HepG2 (cell line): ENCODE results near the gene CAMTA1. TPM values are rescaled to one million over a fixed set of nuclear protein-coding genes. Genes with fewer than 3 reads are reported as not detected.

Experiments
- AFF4 ChIP-seq: sonication (generic); formaldehyde crosslinking; IDR thresholded peaks from 2 replicates; pipeline ENCODE4 v1.4.0; 2020; ENCODE audit warnings: missing genetic modification reagents
- CENPT ChIP-seq: sonication (generic); formaldehyde crosslinking; IDR thresholded peaks from 2 replicates; pipeline ENCODE4 v1.8.0; 2022; ENCODE audit warnings: low read depth, mild to moderate bottlenecking, moderate library complexity, missing genetic modification reagents
- CENPX ChIP-seq: sonication (generic); formaldehyde crosslinking; IDR thresholded peaks from 2 replicates; pipeline ENCODE4 v1.9.0; 2021; ENCODE audit warnings: mild to moderate bottlenecking, missing genetic modification reagents, moderate library complexity
- DDIT3 ChIP-seq: sonication (generic); formaldehyde crosslinking; IDR thresholded peaks from 2 replicates; pipeline ENCODE4 v1.4.0; 2020; ENCODE audit warnings: mild to moderate bottlenecking, missing genetic modification reagents
- GTF2F1 ChIP-seq: fragments of 150-350 bp; IDR thresholded peaks from 2 replicates; pipeline ENCODE4 v1.6.1; 2014; ENCODE audit warnings: low read length
- KDM5A ChIP-seq: fragments of 200-600 bp; sonication (generic); IDR thresholded peaks from 2 replicates; pipeline ENCODE4 v1.7.0; 2018; ENCODE audit warnings: antibody characterized with exemption, mild to moderate bottlenecking, low read length, borderline replicate concordance
- KDM5B ChIP-seq: sonication (generic); formaldehyde crosslinking; IDR thresholded peaks from 2 replicates; pipeline ENCODE4 v1.4.0; 2020; ENCODE audit warnings: missing genetic modification reagents, mild to moderate bottlenecking, borderline replicate concordance
- NFATC3 ChIP-seq: sonication (generic); formaldehyde crosslinking; IDR thresholded peaks from 2 replicates; pipeline ENCODE4 v1.5.1; 2020; ENCODE audit warnings: mild to moderate bottlenecking, missing genetic modification reagents
- PHF5A ChIP-seq: IDR thresholded peaks from one replicate; pipeline ENCODE4 v1.6.1; 2018; ENCODE audit warnings: low read depth, missing genetic modification reagents; ENCODE audit not compliant: unreplicated experiment
- PLRG1 ChIP-seq: fragments of 450-650 bp; conservative IDR thresholded peaks from 2 replicates; pipeline ENCODE4 v1.6.1; 2016
- RBAK ChIP-seq: sonication (generic); formaldehyde crosslinking; IDR thresholded peaks from 2 replicates; pipeline ENCODE4 v1.5.1; 2020; ENCODE audit warnings: mild to moderate bottlenecking, missing genetic modification reagents
- TEAD3 ChIP-seq: optimal IDR thresholded peaks from 2 replicates; pipeline ENCODE3; 2016; ENCODE audit warnings: borderline replicate concordance
- ZIK1 ChIP-seq: sonication (generic); formaldehyde crosslinking; IDR thresholded peaks from 2 replicates; pipeline ENCODE4 v1.5.0; 2020; ENCODE audit warnings: mild to moderate bottlenecking, low read depth, missing genetic modification reagents, borderline replicate concordance
- ZMYM4 ChIP-seq: sonication (generic); formaldehyde crosslinking; IDR thresholded peaks from 2 replicates; pipeline ENCODE4 v1.8.1; 2023; ENCODE audit warnings: mild to moderate bottlenecking, missing genetic modification reagents
- ZNF263 ChIP-seq: sonication (generic); formaldehyde crosslinking; IDR thresholded peaks from 2 replicates; pipeline ENCODE4 v1.4.0; 2020; ENCODE audit warnings: missing genetic modification reagents
- ZNF501 ChIP-seq: sonication (generic); formaldehyde crosslinking; IDR thresholded peaks from 2 replicates; pipeline ENCODE4 v1.5.1; 2020; ENCODE audit warnings: mild to moderate bottlenecking, moderate library complexity, missing genetic modification reagents
- ZNF512 ChIP-seq: sonication (generic); formaldehyde crosslinking; IDR thresholded peaks from 2 replicates; pipeline ENCODE4 v1.4.0; 2020; ENCODE audit warnings: mild to moderate bottlenecking, missing genetic modification reagents
- ZNF724P ChIP-seq: sonication (generic); formaldehyde crosslinking; IDR thresholded peaks from 2 replicates; pipeline ENCODE4 v1.8.0; 2022; ENCODE audit warnings: missing genetic modification reagents, borderline replicate concordance
- polyA plus RNA-seq, 8 experiments: library from polyadenylated mRNA; depleted of rRNA in 3 of 8; stranded (reverse) in 7 of 8; unstranded in 1 of 8; fragments of >200 nt; fragmentation: Illumina TruSeq in 4 of 8; extraction: Trizol in 4 of 8; gene quantifications; 2 replicates each; pipeline versions ENCODE4 v1.2.1 to v1.2.3, GENCODE V29; 2011 to 2016; ENCODE audit warnings: low read depth in 4 of 8, missing spikeins in 1 of 8, mixed read lengths in 1 of 8; ENCODE audit not compliant: insufficient read depth in 1 of 8
- total RNA-seq, 5 experiments: library from RNA; depleted of rRNA; stranded (reverse); fragments of >200 nt; fragmentation: Illumina TruSeq; extraction: Trizol; gene quantifications; 2 replicates each; pipeline ENCODE4 v1.2.3, GENCODE V29; 2016; ENCODE audit warnings: low read depth in 1 of 5
- TF ChIP-seq, protein P1 (sequence below): sonication (generic); formaldehyde crosslinking; IDR thresholded peaks from 2 replicates; pipeline ENCODE4 v1.8.0; 2022; ENCODE audit warnings: mild to moderate bottlenecking, missing genetic modification reagents, moderate library complexity
- TF ChIP-seq, protein P2 (sequence below): sonication (generic); formaldehyde crosslinking; IDR thresholded peaks from 2 replicates; pipeline ENCODE4 v1.8.0; 2022; ENCODE audit warnings: mild to moderate bottlenecking, missing genetic modification reagents
- TF ChIP-seq, protein P3 (sequence below): sonication (generic); formaldehyde crosslinking; IDR thresholded peaks from 2 replicates; pipeline ENCODE4 v1.5.0; 2020; ENCODE audit warnings: missing genetic modification reagents

Gene CAMTA1
- total and polyA plus RNA-seq, 2 of the 13 experiments (the other 11 are each of a cell fraction or from before 2014, with no cell fraction given) = 25.0 to 36.4 TPM

- no peak for TF ChIP-seq ZNF512
- no peak for TF ChIP-seq CENPX (CRISPR knock-in tag)
- TF ChIP-seq ZIK1 (CRISPR knock-in tag) = no peak
- no peak for TF ChIP-seq TEAD3 (CRISPR knock-in tag)
- TF ChIP-seq NFATC3 = no peak
- no peak for TF ChIP-seq GTF2F1
- no peak for TF ChIP-seq KDM5A
- TF ChIP-seq CENPT (CRISPR knock-in tag) = no peak
- 0 out of 2 replicates have a peak, but pooled peaks have one; percentile 21 for TF ChIP-seq ZNF724P (CRISPR knock-in tag)
- TF ChIP-seq, protein P1, sequence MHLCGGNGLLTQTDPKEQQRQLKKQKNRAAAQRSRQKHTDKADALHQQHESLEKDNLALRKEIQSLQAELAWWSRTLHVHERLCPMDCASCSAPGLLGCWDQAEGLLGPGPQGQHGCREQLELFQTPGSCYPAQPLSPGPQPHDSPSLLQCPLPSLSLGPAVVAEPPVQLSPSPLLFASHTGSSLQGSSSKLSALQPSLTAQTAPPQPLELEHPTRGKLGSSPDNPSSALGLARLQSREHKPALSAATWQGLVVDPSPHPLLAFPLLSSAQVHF = peak; percentile 84
- TF ChIP-seq AFF4 (CRISPR knock-in tag) = no peak
- TF ChIP-seq ZNF263 (CRISPR knock-in tag) = peak; percentile 17; the same call in 1 of the 2 replicates
- no peak for TF ChIP-seq PLRG1
- TF ChIP-seq ZMYM4 (CRISPR knock-in tag) = 0 out of 2 replicates have a peak, but pooled peaks have one; percentile 39
- TF ChIP-seq PHF5A (CRISPR knock-in tag) = no peak
- TF ChIP-seq, protein P2, sequence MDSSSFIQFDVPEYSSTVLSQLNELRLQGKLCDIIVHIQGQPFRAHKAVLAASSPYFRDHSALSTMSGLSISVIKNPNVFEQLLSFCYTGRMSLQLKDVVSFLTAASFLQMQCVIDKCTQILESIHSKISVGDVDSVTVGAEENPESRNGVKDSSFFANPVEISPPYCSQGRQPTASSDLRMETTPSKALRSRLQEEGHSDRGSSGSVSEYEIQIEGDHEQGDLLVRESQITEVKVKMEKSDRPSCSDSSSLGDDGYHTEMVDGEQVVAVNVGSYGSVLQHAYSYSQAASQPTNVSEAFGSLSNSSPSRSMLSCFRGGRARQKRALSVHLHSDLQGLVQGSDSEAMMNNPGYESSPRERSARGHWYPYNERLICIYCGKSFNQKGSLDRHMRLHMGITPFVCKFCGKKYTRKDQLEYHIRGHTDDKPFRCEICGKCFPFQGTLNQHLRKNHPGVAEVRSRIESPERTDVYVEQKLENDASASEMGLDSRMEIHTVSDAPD (CRISPR knock-in tag) = no peak
- peak; percentile 7; the same call in 1 of the 2 replicates for TF ChIP-seq KDM5B (CRISPR knock-in tag)
- TF ChIP-seq DDIT3 (CRISPR knock-in tag) = no peak
- TF ChIP-seq RBAK = no peak
- TF ChIP-seq, protein P3, sequence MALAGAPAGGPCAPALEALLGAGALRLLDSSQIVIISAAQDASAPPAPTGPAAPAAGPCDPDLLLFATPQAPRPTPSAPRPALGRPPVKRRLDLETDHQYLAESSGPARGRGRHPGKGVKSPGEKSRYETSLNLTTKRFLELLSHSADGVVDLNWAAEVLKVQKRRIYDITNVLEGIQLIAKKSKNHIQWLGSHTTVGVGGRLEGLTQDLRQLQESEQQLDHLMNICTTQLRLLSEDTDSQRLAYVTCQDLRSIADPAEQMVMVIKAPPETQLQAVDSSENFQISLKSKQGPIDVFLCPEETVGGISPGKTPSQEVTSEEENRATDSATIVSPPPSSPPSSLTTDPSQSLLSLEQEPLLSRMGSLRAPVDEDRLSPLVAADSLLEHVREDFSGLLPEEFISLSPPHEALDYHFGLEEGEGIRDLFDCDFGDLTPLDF (CRISPR knock-in tag) = no peak
- TF ChIP-seq ZNF501 = no peak
These were observed 895.1 kb downstream of the CAMTA1 start (continued) for GRCh38 chr1:7680207-7680954.
